T-helper 2 cell (primary cell): Measurements from ENCODE around the gene DOCK3.
A peak's percentile ranks its signal among the peaks of the same experiment; 100 is the strongest.
"Not testable (repeated sequence)": the region's sequence is repeated elsewhere in the genome, so short reads cannot be mapped to it uniquely, and the experiment has no call there.

Experiments used
- DNase-seq, 5 experiments: peaks; one replicate each; pipeline versions ENCODE4 v3.0.0 to v3.0.0-alpha.2; 2012 to 2022

DOCK3 gene

GRCh38 chr3:51137715-51138114 lies 463.0 kb downstream of the DOCK3 start:
- no peak for DNase-seq

DNA sequence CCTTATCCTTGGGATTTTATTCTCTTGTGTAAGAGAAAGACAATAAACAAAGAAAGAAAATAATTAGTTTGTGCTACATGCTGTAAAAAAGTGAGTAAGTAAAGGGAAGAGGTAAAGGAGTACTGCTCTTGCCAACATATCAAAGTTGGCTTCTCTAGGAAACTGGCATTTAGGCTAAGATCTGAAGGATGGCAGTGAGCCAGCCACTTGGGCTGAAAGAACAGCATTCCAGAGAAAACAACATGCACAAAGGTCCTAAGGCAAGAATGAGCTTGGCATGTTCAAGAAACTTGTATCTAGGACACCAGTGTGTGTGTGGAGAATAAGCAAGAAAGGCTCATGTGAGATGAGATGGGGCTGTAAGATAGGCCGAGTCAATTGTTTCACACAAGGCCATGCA lies 464.9 kb downstream of the DOCK3 start:
- no peak for DNase-seq

GRCh38 chr3:51141573-51141972 lies 466.8 kb downstream of the DOCK3 start:
- no peak for DNase-seq

GRCh38 chr3:51145811-51146585 lies 471.3 kb downstream of the DOCK3 start:
- no peak for DNase-seq

DNA sequence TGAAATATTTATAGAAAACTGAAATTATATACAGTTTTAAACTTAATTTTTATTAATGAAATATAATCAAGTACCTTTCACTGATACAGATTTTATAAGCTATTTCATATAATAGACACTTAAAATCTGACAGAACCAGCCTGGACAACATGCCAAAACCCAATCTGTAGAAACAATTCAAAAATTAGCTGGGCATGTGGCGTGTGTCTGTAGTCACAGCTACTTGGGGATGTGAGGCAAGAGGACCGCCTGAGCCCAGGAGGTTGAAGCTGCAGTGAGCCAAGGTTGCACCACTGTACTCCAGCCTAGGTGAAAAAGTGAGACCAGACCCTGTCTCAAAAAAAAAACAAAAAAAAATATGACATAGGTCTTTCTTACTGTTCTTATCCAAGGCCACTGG lies 472.1 kb downstream of the DOCK3 start:
- DNase-seq, result no peak

DNA sequence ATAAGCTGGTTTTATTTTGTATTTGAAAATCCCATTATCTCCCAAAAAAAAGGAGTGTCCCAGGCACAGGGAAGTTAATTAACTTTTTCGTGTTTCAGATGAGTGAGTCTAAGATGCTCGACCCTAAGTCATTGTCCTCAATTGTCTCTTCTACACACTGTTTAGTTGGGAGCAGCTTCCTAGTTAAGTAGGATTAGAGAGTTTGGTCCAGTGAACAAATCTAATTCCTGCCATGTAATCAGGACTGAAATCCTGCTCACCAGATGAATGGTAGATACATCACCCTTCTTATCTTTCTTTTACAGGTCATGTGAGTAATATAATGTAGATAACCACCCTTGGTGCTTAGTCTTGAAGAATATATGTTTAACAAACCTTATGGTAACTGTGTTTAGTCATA lies 481.4 kb downstream of the DOCK3 start:
- no peak for DNase-seq

DNA sequence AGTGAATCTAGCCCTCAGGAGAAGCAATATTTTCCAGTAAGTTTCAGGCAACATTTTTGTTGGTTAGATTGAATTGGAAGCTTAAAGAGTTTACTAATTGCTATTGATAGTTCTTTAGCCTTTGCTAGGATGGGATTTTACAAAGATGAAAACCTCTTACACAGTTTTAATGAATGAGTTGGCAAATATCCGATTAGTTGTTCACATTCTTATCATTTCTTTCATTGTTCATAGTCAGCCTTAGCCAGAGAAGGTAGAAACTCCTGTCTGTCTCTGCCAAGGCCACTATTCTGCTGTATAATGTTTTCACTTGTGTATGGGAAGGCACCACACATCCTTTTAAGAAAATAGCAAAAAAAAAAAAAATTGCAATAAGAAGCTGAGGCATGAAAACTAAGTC lies 488.3 kb downstream of the DOCK3 start:
- DNase-seq, result no peak

DNA sequence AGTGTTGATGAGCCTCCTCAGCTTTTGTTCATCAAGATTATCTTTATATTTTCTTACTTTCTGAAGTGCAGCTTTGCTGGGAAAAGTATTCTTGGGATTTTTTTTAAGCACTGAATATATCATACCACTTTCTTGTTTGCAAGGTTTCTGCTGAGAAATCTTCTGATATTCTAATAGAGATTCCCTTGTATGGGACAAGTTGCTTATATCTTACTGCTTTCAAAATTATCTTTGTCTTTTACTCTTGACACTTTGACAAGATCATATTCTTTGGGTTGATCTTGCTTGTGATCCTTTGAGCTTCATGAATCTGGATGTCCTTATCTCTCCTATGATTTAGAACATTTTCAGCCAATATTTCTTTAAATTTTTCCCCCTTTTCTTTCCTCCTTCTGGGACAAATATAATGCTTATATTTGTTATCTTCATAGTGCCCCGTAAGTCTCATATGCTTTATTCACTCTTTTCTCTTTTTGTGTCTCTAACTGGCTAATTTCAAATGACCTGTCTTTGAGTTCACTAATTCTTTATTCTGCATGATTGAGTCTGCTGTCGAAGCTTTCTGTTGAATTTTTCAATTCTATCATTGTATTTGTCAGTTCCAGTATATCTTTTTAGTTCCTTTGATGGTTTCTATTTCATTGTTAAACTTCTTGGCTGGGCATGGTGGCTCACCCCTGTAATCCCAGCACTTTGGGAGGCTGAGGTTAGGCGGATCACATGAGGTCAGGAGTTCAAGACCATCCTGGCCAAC lies 499.0 kb downstream of the DOCK3 start:
- no peak for DNase-seq

DNA sequence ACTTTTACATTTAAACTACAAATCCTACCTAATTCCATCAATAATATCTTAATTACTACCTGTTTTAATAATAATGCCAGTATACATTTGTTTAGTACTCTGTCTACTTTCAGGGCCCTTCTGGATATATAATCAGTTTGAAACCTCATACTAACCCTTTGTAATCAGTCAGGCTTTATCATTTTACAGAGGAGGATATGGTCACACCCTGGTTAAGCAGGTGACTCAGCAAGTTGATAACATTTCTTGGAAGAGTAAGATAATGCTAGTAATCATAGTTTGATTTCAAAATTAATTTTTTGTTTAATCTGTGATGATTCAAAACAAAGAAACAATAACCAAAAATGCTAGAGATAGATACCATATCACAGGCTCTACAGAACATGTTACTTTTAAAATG lies 502.2 kb downstream of the DOCK3 start:
- peak in 1 of 5 experiments; percentile 5 for DNase-seq

DNA sequence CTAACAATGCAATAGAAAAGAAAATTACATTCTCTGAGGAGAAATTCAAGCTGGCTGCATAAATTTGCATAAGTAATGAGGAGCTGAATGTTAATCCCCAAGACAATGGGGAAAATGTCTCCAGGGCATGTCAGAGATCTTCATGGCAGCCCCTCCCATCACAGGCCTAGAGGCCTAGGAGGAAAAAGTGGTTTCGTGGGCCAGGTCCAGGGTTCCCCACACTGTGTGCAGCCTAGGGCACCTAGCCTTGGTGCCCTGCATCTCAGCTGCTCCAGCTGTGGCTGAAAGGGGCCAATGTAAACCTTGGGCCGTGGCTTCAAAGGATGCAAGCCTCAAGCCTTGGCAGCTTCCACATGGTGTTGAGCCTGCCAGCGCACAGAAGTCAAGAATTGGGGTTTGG lies 511.7 kb downstream of the DOCK3 start:
- DNase-seq, result not testable (repeated sequence)

GRCh38 chr3:51190199-51190598 lies 515.5 kb downstream of the DOCK3 start:
- DNase-seq, result no peak

DNA sequence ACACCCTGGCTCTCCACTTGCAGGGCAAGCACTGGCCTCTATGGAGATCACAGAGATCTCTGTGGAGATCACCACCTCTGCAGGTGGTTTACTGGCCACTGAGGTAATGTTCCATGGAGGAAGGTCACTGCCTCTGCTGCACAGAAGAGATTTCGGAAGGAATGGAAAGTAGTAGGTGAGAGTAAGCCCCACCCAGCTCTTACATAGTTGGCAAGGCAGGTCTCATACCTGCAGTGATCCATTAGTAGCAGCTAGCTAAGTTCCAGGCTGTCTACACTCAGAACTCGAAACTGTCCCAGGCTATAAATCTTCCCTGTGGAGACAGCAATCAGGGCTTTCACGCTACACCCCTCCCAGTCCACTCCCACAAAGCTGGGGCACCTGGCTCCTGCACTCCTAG lies 516.1 kb downstream of the DOCK3 start:
- DNase-seq, result no peak

- DNase-seq, result no peak
Measured at GRCh38 chr3:51191768-51192167, 517.0 kb downstream of the DOCK3 start.

- no peak for DNase-seq
Measured at GRCh38 chr3:51198477-51198876, 523.8 kb downstream of the DOCK3 start.

DNA sequence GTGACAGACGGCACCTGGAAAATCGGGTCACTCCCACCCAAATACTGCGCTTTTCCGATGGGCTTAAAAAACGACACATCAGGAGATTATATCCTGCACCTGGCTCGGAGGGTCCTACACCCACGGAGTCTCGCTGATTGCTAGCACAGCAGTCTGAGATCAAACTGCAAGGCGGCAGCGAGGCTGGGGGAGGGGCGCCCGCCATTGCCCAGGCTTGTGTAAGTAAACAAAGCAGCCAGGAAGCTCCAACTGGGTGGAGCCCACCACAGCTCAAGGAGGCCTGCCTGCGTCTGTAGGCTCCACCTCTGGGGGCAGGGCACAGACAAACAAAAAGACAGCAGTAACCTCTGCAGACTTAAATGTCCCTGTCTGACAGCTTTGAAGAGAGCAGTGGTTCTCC lies 524.6 kb downstream of the DOCK3 start:
- DNase-seq, result not testable (repeated sequence)

GRCh38 chr3:51216291-51216690 lies 541.6 kb downstream of the DOCK3 start:
- no peak for DNase-seq

- no peak for DNase-seq
Measured at GRCh38 chr3:51221959-51222358, 547.2 kb downstream of the DOCK3 start.

- no peak for DNase-seq
Measured at GRCh38 chr3:51224283-51224682, 549.6 kb downstream of the DOCK3 start.

- no peak for DNase-seq
Measured at GRCh38 chr3:51224843-51225242, 550.1 kb downstream of the DOCK3 start.

- DNase-seq, result no peak
Measured at GRCh38 chr3:51242939-51243338, 568.2 kb downstream of the DOCK3 start.

DNA sequence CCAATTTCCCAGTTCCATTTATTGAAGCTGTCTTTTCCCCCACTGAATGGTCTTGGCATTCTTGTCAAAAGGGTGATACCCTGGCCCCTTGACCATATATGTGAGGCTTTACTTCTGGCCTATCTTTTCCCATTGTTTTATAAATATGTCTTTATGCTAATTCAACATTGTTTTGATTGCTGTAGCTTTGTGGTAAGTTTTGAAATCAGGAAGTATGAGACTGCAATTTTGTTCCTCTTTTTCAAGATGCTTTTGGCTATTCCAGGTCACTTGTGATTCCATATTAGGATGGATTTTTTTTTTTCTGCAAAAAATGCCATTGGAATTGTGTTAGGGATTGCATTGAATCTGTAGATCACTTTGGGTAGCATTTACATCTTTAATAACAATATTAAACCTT lies 569.2 kb downstream of the DOCK3 start:
- DNase-seq, result no peak

DNA sequence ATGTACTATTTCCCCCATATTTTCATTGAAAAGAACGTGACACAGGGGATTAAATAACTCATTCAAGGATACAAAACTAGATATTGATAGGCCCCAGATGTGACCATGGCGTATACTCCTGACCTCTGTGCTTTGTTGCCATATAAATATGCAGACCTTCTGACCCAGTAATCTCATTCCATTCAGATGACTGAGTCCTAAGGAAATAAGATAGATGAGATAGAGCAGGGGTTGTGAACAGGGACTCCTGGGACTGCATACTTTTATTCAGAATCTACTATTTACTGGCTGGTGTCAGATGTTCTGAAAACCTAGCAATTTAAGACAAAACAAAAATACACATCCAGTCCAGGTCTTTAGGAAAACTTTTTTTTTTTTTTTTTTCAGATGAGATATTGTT lies 571.1 kb downstream of the DOCK3 start:
- no peak for DNase-seq

- no peak for DNase-seq
Measured at GRCh38 chr3:51257870-51258269, 583.1 kb downstream of the DOCK3 start.

- DNase-seq, result not testable (repeated sequence)
Measured at GRCh38 chr3:51264166-51264565, 589.4 kb downstream of the DOCK3 start.
